Parathyroid adenoma (tissue), 2 donors: ENCODE measurements around the gene LAD1.

Source experiments
- H2AFZ ChIP-seq: fragments of 300-600 bp; sonication (generic); one replicate; pipeline ENCODE4 v1.7.0; 2017; ENCODE audit warnings: antibody characterized with exemption, mild to moderate bottlenecking
- H3K27ac ChIP-seq: fragments of 300-600 bp; sonication (generic); one replicate; pipeline ENCODE4 v1.7.0; 2017
- H3K27me3 ChIP-seq: fragments of 300-600 bp; sonication (generic); one replicate; pipeline ENCODE4 v1.7.0; 2017; ENCODE audit warnings: low read length; ENCODE audit not compliant: control insufficient read depth, insufficient read depth
- H3K36me3 ChIP-seq: fragments of 300-600 bp; sonication (generic); one replicate; pipeline ENCODE4 v1.7.0; 2017; ENCODE audit warnings: low read length; ENCODE audit not compliant: control insufficient read depth, insufficient read depth
- H3K4me1 ChIP-seq: fragments of 300-600 bp; sonication (generic); one replicate; pipeline ENCODE4 v1.7.0; 2017; ENCODE audit warnings: control low read depth
- H3K4me2 ChIP-seq: fragments of 300-600 bp; sonication (generic); one replicate; pipeline ENCODE4 v1.7.0; 2017; ENCODE audit warnings: low read length
- H3K4me3 ChIP-seq: fragments of 300-600 bp; sonication (generic); one replicate; pipeline ENCODE4 v1.7.0; 2017; ENCODE audit warnings: low read depth, low read length
- H3K79me2 ChIP-seq: fragments of 300-600 bp; sonication (generic); one replicate; pipeline ENCODE4 v1.7.0; 2017; ENCODE audit warnings: control low read depth
- H3K9ac ChIP-seq: fragments of 300-600 bp; sonication (generic); one replicate; pipeline ENCODE4 v1.7.0; 2017; ENCODE audit warnings: mild to moderate bottlenecking
- H3K9me3 ChIP-seq: fragments of 300-600 bp; sonication (generic); one replicate; pipeline ENCODE4 v1.7.0; 2017; ENCODE audit warnings: low read length; ENCODE audit not compliant: control insufficient read depth
- TF ChIP-seq, protein P1 (sequence below): fragments of 300-600 bp; sonication (generic); IDR thresholded peaks from one replicate; pipeline ENCODE4 v1.7.0; 2017; ENCODE audit warnings: antibody characterized with exemption, mild to moderate bottlenecking
- donor health status: primary hyperparathyroidism.

LAD1 gene

DNA sequence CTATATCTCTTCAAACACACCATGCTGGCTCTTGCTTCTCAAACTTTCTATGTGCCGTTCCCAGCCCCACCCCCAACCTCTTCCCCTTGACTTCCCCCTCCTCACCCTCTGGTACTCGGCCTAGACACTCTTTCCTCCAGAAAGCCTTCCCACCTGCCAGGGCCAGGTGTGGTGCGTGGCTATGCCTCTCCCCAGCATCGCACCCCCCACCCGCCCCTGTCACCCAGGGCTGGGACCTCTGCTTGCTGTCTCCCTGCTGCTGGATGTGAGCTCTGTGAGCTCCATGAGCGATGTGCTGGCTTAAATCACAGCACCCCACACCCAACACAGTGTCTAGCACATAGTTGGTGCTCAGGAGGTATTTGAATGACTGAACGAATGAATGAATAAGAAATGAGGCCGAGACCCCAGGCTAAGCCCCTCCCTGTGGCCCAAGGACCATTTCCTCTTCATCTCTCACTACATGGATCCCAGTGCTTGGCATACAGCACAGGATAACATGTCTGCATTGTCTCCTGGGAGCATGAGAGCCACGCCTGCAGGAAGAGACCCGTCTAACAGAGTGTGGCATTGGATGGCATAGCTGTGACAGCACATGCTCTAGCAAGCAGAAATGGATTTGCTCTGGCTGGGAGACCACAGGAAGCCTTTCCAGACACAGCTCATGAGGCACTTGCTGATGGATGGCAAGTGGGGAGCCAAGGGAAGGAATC lies 41.3 kb downstream of the LAD1 start:
- Histone ChIP-seq H3K79me2 (no peaks in the 10 kb centered on the region), H3K27ac (no peak overlapping the region), H3K9me3 (no peaks in the 10 kb centered on the region), H3K27me3 (no peaks in the 10 kb centered on the region), H3K9ac (no peak overlapping the region), H2AFZ (no peak overlapping the region), H3K36me3 (no peaks in the 10 kb centered on the region), H3K4me2 (no peak overlapping the region), H3K4me3 (no peak overlapping the region), H3K4me1 (no peaks in the 10 kb centered on the region)
- TF ChIP-seq, protein P1, sequence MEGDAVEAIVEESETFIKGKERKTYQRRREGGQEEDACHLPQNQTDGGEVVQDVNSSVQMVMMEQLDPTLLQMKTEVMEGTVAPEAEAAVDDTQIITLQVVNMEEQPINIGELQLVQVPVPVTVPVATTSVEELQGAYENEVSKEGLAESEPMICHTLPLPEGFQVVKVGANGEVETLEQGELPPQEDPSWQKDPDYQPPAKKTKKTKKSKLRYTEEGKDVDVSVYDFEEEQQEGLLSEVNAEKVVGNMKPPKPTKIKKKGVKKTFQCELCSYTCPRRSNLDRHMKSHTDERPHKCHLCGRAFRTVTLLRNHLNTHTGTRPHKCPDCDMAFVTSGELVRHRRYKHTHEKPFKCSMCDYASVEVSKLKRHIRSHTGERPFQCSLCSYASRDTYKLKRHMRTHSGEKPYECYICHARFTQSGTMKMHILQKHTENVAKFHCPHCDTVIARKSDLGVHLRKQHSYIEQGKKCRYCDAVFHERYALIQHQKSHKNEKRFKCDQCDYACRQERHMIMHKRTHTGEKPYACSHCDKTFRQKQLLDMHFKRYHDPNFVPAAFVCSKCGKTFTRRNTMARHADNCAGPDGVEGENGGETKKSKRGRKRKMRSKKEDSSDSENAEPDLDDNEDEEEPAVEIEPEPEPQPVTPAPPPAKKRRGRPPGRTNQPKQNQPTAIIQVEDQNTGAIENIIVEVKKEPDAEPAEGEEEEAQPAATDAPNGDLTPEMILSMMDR, result no peak

DNA sequence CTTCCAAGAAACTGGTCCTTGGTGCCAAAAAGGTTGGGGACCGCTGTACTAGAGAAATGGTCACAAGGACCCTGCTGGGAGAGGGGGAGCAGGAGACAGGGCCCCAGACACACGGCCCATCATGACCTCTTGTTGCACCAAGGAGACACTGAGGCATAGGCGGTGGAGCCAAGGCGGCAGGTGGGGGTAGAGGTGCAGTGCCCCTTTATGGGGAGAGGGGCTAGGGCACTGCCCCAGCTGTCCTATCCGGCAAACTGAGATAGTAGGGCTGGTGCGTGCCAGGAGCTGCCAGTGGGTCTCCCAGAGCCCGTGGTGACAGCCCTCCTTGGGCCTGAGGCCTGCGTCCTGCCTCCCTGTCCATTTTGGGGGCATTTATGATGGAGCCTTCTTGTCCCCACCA lies 41.9 kb downstream of the LAD1 start:
- H3K27me3 ChIP-seq, result no peaks in the 10 kb centered on the region
- no peak overlapping the region for H3K4me2 ChIP-seq
- no peaks in the 10 kb centered on the region for H3K4me1 ChIP-seq

DNA sequence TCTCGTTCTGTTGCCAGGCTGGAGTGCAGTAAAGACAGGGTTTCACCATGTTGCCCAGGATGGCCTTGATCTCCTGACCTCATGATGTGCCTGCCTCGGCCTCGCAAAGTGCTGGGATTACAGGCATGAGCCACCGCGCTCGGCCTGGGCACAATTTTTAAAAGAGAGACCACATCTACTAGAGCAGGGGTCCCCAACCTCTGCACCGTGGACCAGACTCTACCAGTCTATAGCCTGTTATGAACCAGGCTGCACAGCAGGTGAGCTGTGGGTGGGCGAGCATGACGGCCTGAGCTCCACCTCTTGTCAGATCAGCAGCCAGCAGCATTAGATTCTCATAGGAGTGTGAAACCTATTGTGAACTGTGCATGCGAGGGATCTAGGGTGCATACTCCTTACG lies 42.4 kb downstream of the LAD1 start:
- Histone ChIP-seq H3K27me3 (no peaks in the 10 kb centered on the region), H3K9ac (no peak overlapping the region), H3K4me1 (no peaks in the 10 kb centered on the region), H3K79me2 (no peaks in the 10 kb centered on the region), H2AFZ (no peak overlapping the region), H3K4me3 (no peak overlapping the region), H3K4me2 (no peak overlapping the region), H3K9me3 (no peaks in the 10 kb centered on the region), H3K27ac (no peak overlapping the region), H3K36me3 (no peaks in the 10 kb centered on the region)
- TF ChIP-seq, protein P1, result no peak

More for the DNA sequence above, 41.9 kb downstream of the LAD1 start:
- H3K36me3 ChIP-seq, result no peaks in the 10 kb centered on the region
- H3K9me3 ChIP-seq, result no peaks in the 10 kb centered on the region
- no peak overlapping the region for H3K9ac ChIP-seq
- H3K79me2 ChIP-seq, result no peaks in the 10 kb centered on the region
- no peak overlapping the region for H2AFZ ChIP-seq
- TF ChIP-seq, protein P1, result no peak
- H3K4me3 ChIP-seq, result no peak overlapping the region
- H3K27ac ChIP-seq, result no peak overlapping the region

DNA sequence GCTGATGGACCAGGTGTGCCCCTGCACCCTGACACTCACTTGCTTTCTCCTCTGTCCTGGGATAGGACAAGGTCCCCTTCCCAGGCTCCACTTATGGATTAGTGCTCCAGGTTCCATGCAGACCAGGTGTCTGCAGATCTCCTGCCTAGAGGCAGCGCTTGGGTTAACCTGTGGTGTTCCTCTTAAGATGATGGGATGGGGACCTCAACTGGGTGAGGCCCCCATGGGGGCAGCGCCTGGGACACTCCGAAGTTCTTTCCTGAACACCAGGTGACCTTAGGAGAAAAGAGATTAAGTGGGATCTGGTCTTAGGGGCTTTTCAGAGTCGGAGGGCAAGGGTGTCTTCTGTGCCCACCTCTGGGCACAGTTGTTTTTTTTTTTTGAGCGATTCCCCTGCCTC lies 42.9 kb downstream of the LAD1 start:
- Histone ChIP-seq H3K4me3 (no peak overlapping the region), H3K27ac (no peak overlapping the region), H3K36me3 (no peaks in the 10 kb centered on the region), H3K79me2 (no peaks in the 10 kb centered on the region), H3K4me1 (no peaks in the 10 kb centered on the region), H3K9me3 (no peaks in the 10 kb centered on the region), H2AFZ (no peak overlapping the region), H3K4me2 (no peak overlapping the region), H3K27me3 (no peaks in the 10 kb centered on the region), H3K9ac (no peak overlapping the region)
- TF ChIP-seq, protein P1, result no peak

DNA sequence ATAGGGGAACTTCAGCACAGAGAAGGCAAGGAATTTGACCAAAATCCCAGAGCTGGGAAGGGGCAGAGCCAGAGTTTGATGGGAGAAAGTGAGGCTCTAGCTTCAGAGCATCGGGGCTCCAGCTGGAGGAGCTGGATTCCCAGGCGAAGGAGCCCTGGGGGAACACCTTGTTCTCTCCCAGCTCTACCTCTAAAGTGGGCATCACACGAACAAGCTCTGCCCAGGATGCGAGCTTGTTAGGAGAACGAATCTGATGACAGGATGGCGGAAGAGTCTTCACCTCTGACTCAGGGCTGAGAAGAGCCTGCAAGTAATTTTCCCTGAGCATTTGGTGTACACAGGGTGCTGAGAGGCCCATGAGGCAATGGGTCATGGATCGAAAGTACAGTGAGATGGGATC lies 43.7 kb downstream of the LAD1 start:
- no peaks in the 10 kb centered on the region for H3K27me3 ChIP-seq
- no peak overlapping the region for H3K4me2 ChIP-seq
- no peaks in the 10 kb centered on the region for H3K9me3 ChIP-seq
- no peak overlapping the region for H3K4me3 ChIP-seq
- no peak overlapping the region for H3K9ac ChIP-seq
- TF ChIP-seq, protein P1, result no peak
- H2AFZ ChIP-seq, result no peak overlapping the region
- no peak overlapping the region for H3K27ac ChIP-seq
- no peaks in the 10 kb centered on the region for H3K4me1 ChIP-seq
- H3K36me3 ChIP-seq, result no peaks in the 10 kb centered on the region
- H3K79me2 ChIP-seq, result no peaks in the 10 kb centered on the region
